ENCODE data around the gene P2RY6. TPM values are rescaled to one million over a fixed set of nuclear protein-coding genes. Genes with fewer than 3 reads are reported as not detected.

P2RY6 gene
- total and polyA plus RNA-seq, 2 experiments from 2014 or later: 0.76 to 0.99 TPM

GRCh38 chr11:73312036-73312435 lies 39.9 kb downstream of the P2RY6 start:
- H3K9me3 ChIP-seq (ENCODE audit: low read depth): no peaks in the 10 kb centered on the region
- H3F3A ChIP-seq (ENCODE audit: insufficient read depth): peaks cover 12% of the 10 kb centered on the region
- no peaks in the 10 kb centered on the region for H3K36me3 ChIP-seq (ENCODE audit: low read depth)
- H3K9me2 ChIP-seq (ENCODE audit: insufficient read depth): no peaks in the 10 kb centered on the region
- no peak for DNase-seq
- peak overlapping the region; percentile 75 for H3K9ac ChIP-seq
- H3K4me1 ChIP-seq (ENCODE audit: insufficient read depth): peaks cover 60% of the 10 kb centered on the region
- 44 to 46% methylated on average over 2 of the region's 2 CpGs for WGBS, 2 experiments (ENCODE audit: low coverage in 1 of 2, low lambda C conversion rate in 2 of 2, missing lambda C conversion rate in 2 of 2)
- H3K27ac ChIP-seq: peak overlapping the region; percentile 78
- no peak overlapping the region for H2AFZ ChIP-seq
- no peaks in the 10 kb centered on the region for H3K27me3 ChIP-seq (replicated peaks; ENCODE audit: insufficient read depth)
- peak overlapping the region; percentile 86 for H3K4me2 ChIP-seq (ENCODE audit: unreplicated experiment)
- TF ChIP-seq EZH2 (IDR thresholded peaks at IDR 0.05; ENCODE audit: insufficient read depth, poor library complexity, severe bottlenecking) (no peak), EZH2phosphoT487 (IDR thresholded peaks at IDR 0.05; ENCODE audit: insufficient read depth, low read depth) (no peak)
- peaks cover 78% of the 10 kb centered on the region for H3K79me2 ChIP-seq (ENCODE audit: insufficient read depth)
- peak overlapping the region; percentile 76 for H3K4me3 ChIP-seq
- no peaks in the 10 kb centered on the region for H4K20me1 ChIP-seq (ENCODE audit: insufficient read depth)
- in situ Hi-C loops (cut with MboI): no loop called here

- no peak for TF ChIP-seq EZH2phosphoT487 (IDR thresholded peaks at IDR 0.05; ENCODE audit: insufficient read depth, low read depth)
- TF ChIP-seq EZH2 (IDR thresholded peaks at IDR 0.05; ENCODE audit: insufficient read depth, poor library complexity, severe bottlenecking): no peak
- no peaks in the 10 kb centered on the region for H3K36me3 ChIP-seq (ENCODE audit: low read depth)
- H3K79me2 ChIP-seq (ENCODE audit: insufficient read depth): peaks cover 86% of the 10 kb centered on the region
- DNase-seq: peak; percentile 83
- H3K27ac ChIP-seq: peak overlapping the region; percentile 78
- peaks cover 12% of the 10 kb centered on the region for H3F3A ChIP-seq (ENCODE audit: insufficient read depth)
- H3K27me3 ChIP-seq (replicated peaks; ENCODE audit: insufficient read depth): no peaks in the 10 kb centered on the region
- peak overlapping the region; percentile 86 for H3K4me2 ChIP-seq (ENCODE audit: unreplicated experiment)
- H3K4me1 ChIP-seq (ENCODE audit: insufficient read depth): peaks cover 60% of the 10 kb centered on the region
- H2AFZ ChIP-seq: no peak overlapping the region
- H4K20me1 ChIP-seq (ENCODE audit: insufficient read depth): no peaks in the 10 kb centered on the region
- in situ Hi-C loops (cut with MboI): no loop called here
- WGBS, 2 experiments (ENCODE audit: low coverage in 1 of 2, low lambda C conversion rate in 2 of 2, missing lambda C conversion rate in 2 of 2): 36 to 40% methylated on average over 6 of the region's 6 CpGs
- H3K9me2 ChIP-seq (ENCODE audit: insufficient read depth): no peaks in the 10 kb centered on the region
- peak overlapping the region; percentile 75 for H3K9ac ChIP-seq
- H3K4me3 ChIP-seq: peak overlapping the region; percentile 76
- no peaks in the 10 kb centered on the region for H3K9me3 ChIP-seq (ENCODE audit: low read depth)
These were observed 40.8 kb downstream of the P2RY6 start for GRCh38 chr11:73312851-73313327.

GRCh38 chr11:73313652-73314051 lies 41.5 kb downstream of the P2RY6 start:
- Histone ChIP-seq H3K9ac (peak overlapping the region; percentile 75), H3K79me2 (ENCODE audit: insufficient read depth) (peaks cover 94% of the 10 kb centered on the region), H3K4me1 (ENCODE audit: insufficient read depth) (peaks cover 60% of the 10 kb centered on the region), H3K36me3 (ENCODE audit: low read depth) (no peaks in the 10 kb centered on the region), H3F3A (ENCODE audit: insufficient read depth) (peaks cover 12% of the 10 kb centered on the region), H4K20me1 (ENCODE audit: insufficient read depth) (0 out of 2 replicates have a peak, but pooled peaks cover 5% of the 10 kb centered on the region), H3K9me3 (ENCODE audit: low read depth) (no peaks in the 10 kb centered on the region), H2AFZ (no peak overlapping the region), H3K27ac (peak overlapping the region; percentile 78), H3K27me3 (replicated peaks; ENCODE audit: insufficient read depth) (no peaks in the 10 kb centered on the region), H3K9me2 (ENCODE audit: insufficient read depth) (no peaks in the 10 kb centered on the region), H3K4me3 (peak overlapping the region; percentile 76), H3K4me2 (ENCODE audit: unreplicated experiment) (peak overlapping the region; percentile 86)
- TF ChIP-seq EZH2 (IDR thresholded peaks at IDR 0.05; ENCODE audit: insufficient read depth, poor library complexity, severe bottlenecking): no peak
- 25 to 68% methylated on average over 1 of the region's 1 CpG for WGBS, 2 experiments (ENCODE audit: low coverage in 1 of 2, low lambda C conversion rate in 2 of 2, missing lambda C conversion rate in 2 of 2)
- in situ Hi-C loops (cut with MboI): no loop called here
- peak; percentile 53 for DNase-seq

GRCh38 chr11:73314117-73314961 lies 42.2 kb downstream of the P2RY6 start:
- 61 to 67% methylated on average over 11 of the region's 11 CpGs for WGBS, 2 experiments (ENCODE audit: low coverage in 1 of 2, low lambda C conversion rate in 2 of 2, missing lambda C conversion rate in 2 of 2)
- Histone ChIP-seq H3K4me3 (peak overlapping the region; percentile 76; the same call in 1 of the 2 replicates), H3K4me2 (ENCODE audit: unreplicated experiment) (peak overlapping the region; percentile 86), H2AFZ (no peak overlapping the region), H3K27ac (peak overlapping the region; percentile 78), H3K9me3 (ENCODE audit: low read depth) (no peaks in the 10 kb centered on the region), H3K9me2 (ENCODE audit: insufficient read depth) (no peaks in the 10 kb centered on the region), H3K9ac (peak overlapping the region; percentile 75), H3K4me1 (ENCODE audit: insufficient read depth) (peaks cover 60% of the 10 kb centered on the region), H3K36me3 (ENCODE audit: low read depth) (no peaks in the 10 kb centered on the region), H3F3A (ENCODE audit: insufficient read depth) (peaks cover 13% of the 10 kb centered on the region), H3K27me3 (replicated peaks; ENCODE audit: insufficient read depth) (no peaks in the 10 kb centered on the region), H3K79me2 (ENCODE audit: insufficient read depth) (peaks cover 100% of the 10 kb centered on the region), H4K20me1 (ENCODE audit: insufficient read depth) (0 out of 2 replicates have a peak, but pooled peaks cover 6% of the 10 kb centered on the region)
- TF ChIP-seq EZH2phosphoT487 (IDR thresholded peaks at IDR 0.05; ENCODE audit: insufficient read depth, low read depth) (no peak), EZH2 (IDR thresholded peaks at IDR 0.05; ENCODE audit: insufficient read depth, poor library complexity, severe bottlenecking) (no peak)
- in situ Hi-C loops (cut with MboI): no loop called here
- peak; percentile 63 for DNase-seq

Measured in GM23248 (cell line).